B cell (primary cell): ENCODE data around the gene GEMIN4.

ENCODE experiments used
- EZH2 ChIP-seq: IDR thresholded peaks from 2 replicates; pipeline ENCODE4 v1.6.1; 2012; ENCODE audit warnings: borderline replicate concordance, low read depth, mild to moderate bottlenecking, moderate library complexity, low read length; ENCODE audit not compliant: insufficient read depth, poor library complexity, severe bottlenecking
- TF ChIP-seq, protein P1 (sequence below): fragments of 200-600 bp; IDR thresholded peaks from one replicate; pipeline ENCODE4 v1.8.0; 2022; ENCODE audit warnings: antibody characterized with exemption, mild to moderate bottlenecking

DNA sequence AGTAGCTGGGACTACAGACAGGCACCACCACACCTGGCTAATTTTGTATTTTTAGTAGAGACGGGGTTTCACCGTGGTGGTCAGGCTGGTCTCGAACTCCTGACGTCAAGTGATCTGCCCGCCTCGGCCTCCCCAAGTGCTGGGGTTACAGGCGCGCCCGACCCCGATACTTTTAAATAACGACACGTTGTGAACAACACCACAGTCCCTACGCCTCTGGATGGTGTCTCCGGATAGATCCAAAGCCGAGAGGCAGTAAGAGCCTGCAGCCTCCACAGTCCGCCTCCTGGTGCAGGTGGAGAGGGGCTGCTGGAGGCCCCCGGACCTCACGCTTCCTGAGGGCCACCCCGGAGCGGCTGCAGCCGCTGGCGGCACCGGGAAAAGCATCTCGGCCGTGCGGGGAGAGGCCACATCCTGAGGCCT lies 20.4 kb downstream of the GEMIN4 start:
- TF ChIP-seq, protein P1, sequence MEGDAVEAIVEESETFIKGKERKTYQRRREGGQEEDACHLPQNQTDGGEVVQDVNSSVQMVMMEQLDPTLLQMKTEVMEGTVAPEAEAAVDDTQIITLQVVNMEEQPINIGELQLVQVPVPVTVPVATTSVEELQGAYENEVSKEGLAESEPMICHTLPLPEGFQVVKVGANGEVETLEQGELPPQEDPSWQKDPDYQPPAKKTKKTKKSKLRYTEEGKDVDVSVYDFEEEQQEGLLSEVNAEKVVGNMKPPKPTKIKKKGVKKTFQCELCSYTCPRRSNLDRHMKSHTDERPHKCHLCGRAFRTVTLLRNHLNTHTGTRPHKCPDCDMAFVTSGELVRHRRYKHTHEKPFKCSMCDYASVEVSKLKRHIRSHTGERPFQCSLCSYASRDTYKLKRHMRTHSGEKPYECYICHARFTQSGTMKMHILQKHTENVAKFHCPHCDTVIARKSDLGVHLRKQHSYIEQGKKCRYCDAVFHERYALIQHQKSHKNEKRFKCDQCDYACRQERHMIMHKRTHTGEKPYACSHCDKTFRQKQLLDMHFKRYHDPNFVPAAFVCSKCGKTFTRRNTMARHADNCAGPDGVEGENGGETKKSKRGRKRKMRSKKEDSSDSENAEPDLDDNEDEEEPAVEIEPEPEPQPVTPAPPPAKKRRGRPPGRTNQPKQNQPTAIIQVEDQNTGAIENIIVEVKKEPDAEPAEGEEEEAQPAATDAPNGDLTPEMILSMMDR: no peak
- no peak for TF ChIP-seq EZH2
